IPS-18c (cell line): ENCODE measurements around the gene SLC9A3.

Experiments used
- H3K4me3 ChIP-seq: 2 replicates; pipeline ENCODE4 v1.7.0; 2013; ENCODE audit warnings: low read depth, mild to moderate bottlenecking, low read length, moderate library complexity; ENCODE audit not compliant: insufficient read depth
- H3K9me3 ChIP-seq: one replicate; pipeline ENCODE4 v1.6.1; 2013; ENCODE audit warnings: mild to moderate bottlenecking, low read length, moderate library complexity; ENCODE audit not compliant: control insufficient read depth, insufficient read depth

The SLC9A3 gene

GRCh38 chr5:504326-505154 lies 19.7 kb downstream of the SLC9A3 start:
- Histone ChIP-seq H3K9me3 (no peaks in the 10 kb centered on the region), H3K4me3 (no peak overlapping the region)

GRCh38 chr5:502325-503079 lies 21.7 kb downstream of the SLC9A3 start:
- no peak overlapping the region for H3K4me3 ChIP-seq
- H3K9me3 ChIP-seq, result no peaks in the 10 kb centered on the region

GRCh38 chr5:501831-502184 lies 22.4 kb downstream of the SLC9A3 start:
- Histone ChIP-seq H3K9me3 (no peaks in the 10 kb centered on the region), H3K4me3 (no peak overlapping the region)

- H3K4me3 ChIP-seq, result no peak overlapping the region
- H3K9me3 ChIP-seq, result no peaks in the 10 kb centered on the region
Observed at GRCh38 chr5:501105-501830, 23.0 kb downstream of the SLC9A3 start.

- H3K9me3 ChIP-seq, result no peaks in the 10 kb centered on the region
- H3K4me3 ChIP-seq, result no peak overlapping the region
Observed at GRCh38 chr5:500491-500890, 23.8 kb downstream of the SLC9A3 start.

- Histone ChIP-seq H3K4me3 (no peak overlapping the region), H3K9me3 (no peaks in the 10 kb centered on the region)
Observed at GRCh38 chr5:499233-500209, 24.7 kb downstream of the SLC9A3 start.

GRCh38 chr5:497871-498509 lies 26.3 kb downstream of the SLC9A3 start:
- no peaks in the 10 kb centered on the region for H3K9me3 ChIP-seq
- H3K4me3 ChIP-seq, result no peak overlapping the region

- no peaks in the 10 kb centered on the region for H3K9me3 ChIP-seq
- no peak overlapping the region for H3K4me3 ChIP-seq
Observed at GRCh38 chr5:497090-497700, 27.1 kb downstream of the SLC9A3 start.

- H3K4me3 ChIP-seq, result no peak overlapping the region
- no peaks in the 10 kb centered on the region for H3K9me3 ChIP-seq
Observed at GRCh38 chr5:496028-496427, 28.2 kb downstream of the SLC9A3 start.

GRCh38 chr5:494667-495255 lies 29.5 kb downstream of the SLC9A3 start:
- Histone ChIP-seq H3K9me3 (no peaks in the 10 kb centered on the region), H3K4me3 (no peak overlapping the region)

- no peak overlapping the region; the same call in 1 of the 2 replicates for H3K4me3 ChIP-seq
- no peaks in the 10 kb centered on the region for H3K9me3 ChIP-seq
Observed at GRCh38 chr5:493758-494157, 30.5 kb downstream of the SLC9A3 start.

- Histone ChIP-seq H3K9me3 (no peaks in the 10 kb centered on the region), H3K4me3 (no peak overlapping the region)
Observed at GRCh38 chr5:493119-493701, 31.0 kb downstream of the SLC9A3 start.

GRCh38 chr5:492314-492893 lies 31.8 kb downstream of the SLC9A3 start:
- Histone ChIP-seq H3K9me3 (no peaks in the 10 kb centered on the region), H3K4me3 (no peak overlapping the region)

GRCh38 chr5:491856-492155 lies 32.4 kb downstream of the SLC9A3 start:
- H3K9me3 ChIP-seq, result no peaks in the 10 kb centered on the region
- H3K4me3 ChIP-seq, result no peak overlapping the region

- H3K9me3 ChIP-seq, result no peaks in the 10 kb centered on the region
- no peak overlapping the region for H3K4me3 ChIP-seq
Observed at GRCh38 chr5:491119-491855, 33.0 kb downstream of the SLC9A3 start.
